NT2/D1 (cell line): Measurements from ENCODE around the gene PALLD.

ENCODE experiments used
- SUZ12 ChIP-seq: IDR thresholded peaks from 2 replicates; pipeline ENCODE4 v1.6.1; 2011; ENCODE audit not compliant: insufficient read length, insufficient read depth; ENCODE audit errors: extremely low read depth
- YY1 ChIP-seq: IDR thresholded peaks from 2 replicates; pipeline ENCODE4 v1.6.1; 2011; ENCODE audit not compliant: insufficient read length, insufficient read depth
- ZNF274 ChIP-seq: IDR thresholded peaks from 2 replicates; pipeline ENCODE4 v1.6.1; 2011; ENCODE audit warnings: mild to moderate bottlenecking, low read depth, low read length

- TF ChIP-seq SUZ12 (no peak), YY1 (no peak), ZNF274 (no peak)
Observed at GRCh38 chr4:168615294-168616065, 118.6 kb downstream of the PALLD start.
